SH-SY5Y (cell line): ENCODE results near the gene ASB16.

ENCODE experiments used
- GATA2 ChIP-seq: IDR thresholded peaks from 2 replicates; pipeline ENCODE4 v1.6.1; 2011; ENCODE audit warnings: mild to moderate bottlenecking, low read depth, low read length
- GATA3 ChIP-seq: IDR thresholded peaks from 2 replicates; pipeline ENCODE4 v1.6.1; 2011; ENCODE audit warnings: low read depth, mild to moderate bottlenecking, low read length, moderate library complexity

- TF ChIP-seq GATA3: no peak
- no peak for TF ChIP-seq GATA2
Measured at GRCh38 chr17:44223541-44224071, 53.1 kb downstream of the ASB16 start.
